Lower lobe of right lung (tissue), 2 donors: ENCODE results near the gene GAS7. TPM values are rescaled to one million over a fixed set of nuclear protein-coding genes. Genes with fewer than 3 reads are reported as not detected.

Experiments used
- ATAC-seq, 2 donors: fragments of 200-7000 bp; cut with Tn5 transposase; one replicate each; pipeline ENCODE4 v1.9.1; 2020 to 2022; ENCODE audit warnings: mild to moderate bottlenecking in 2 of 2, moderate library complexity in 2 of 2
- DNase-seq: peaks from one replicate; pipeline ENCODE4 v3.0.0-alpha.2; 2020
- H3K27ac ChIP-seq: fragments of 200-600 bp; one replicate; pipeline ENCODE4 v1.8.0; 2022
- H3K27me3 ChIP-seq: fragments of 200-600 bp; one replicate; pipeline ENCODE4 v1.8.0; 2022; ENCODE audit warnings: low read depth
- H3K36me3 ChIP-seq: fragments of 200-600 bp; one replicate; pipeline ENCODE4 v1.8.0; 2022; ENCODE audit warnings: mild to moderate bottlenecking
- H3K4me1 ChIP-seq: fragments of 200-600 bp; one replicate; pipeline ENCODE4 v1.8.0; 2022
- H3K4me3 ChIP-seq: fragments of 200-600 bp; one replicate; pipeline ENCODE4 v1.8.0; 2022; ENCODE audit warnings: mild to moderate bottlenecking
- H3K9me3 ChIP-seq: fragments of 200-600 bp; one replicate; pipeline ENCODE4 v1.8.0; 2022
- intact Hi-C: fragments of 100-400 bp; cut with DNase I; formaldehyde crosslinking; loops from one replicate; pipeline ENCODE4 v1.11.0; 2022
- total RNA-seq: library from RNA; stranded (reverse); fragmentation: NEBNext Ultra II Directional; extraction: Animal tissue kit (Norgen Biotek cat#: 25700); gene quantifications from one replicate; pipeline ENCODE4 v1.2.1, GENCODE V29; 2021
- TF ChIP-seq, protein P1 (sequence below): fragments of 200-600 bp; IDR thresholded peaks from one replicate; pipeline ENCODE4 v1.8.0; 2022; ENCODE audit warnings: antibody characterized with exemption, mild to moderate bottlenecking
- donor health status: DM: no; HTN: yes; CAD: no; lungs with severe emphysema.

GAS7 gene
- total RNA-seq, 1 donor from 2014 or later: 54.1 TPM

DNA sequence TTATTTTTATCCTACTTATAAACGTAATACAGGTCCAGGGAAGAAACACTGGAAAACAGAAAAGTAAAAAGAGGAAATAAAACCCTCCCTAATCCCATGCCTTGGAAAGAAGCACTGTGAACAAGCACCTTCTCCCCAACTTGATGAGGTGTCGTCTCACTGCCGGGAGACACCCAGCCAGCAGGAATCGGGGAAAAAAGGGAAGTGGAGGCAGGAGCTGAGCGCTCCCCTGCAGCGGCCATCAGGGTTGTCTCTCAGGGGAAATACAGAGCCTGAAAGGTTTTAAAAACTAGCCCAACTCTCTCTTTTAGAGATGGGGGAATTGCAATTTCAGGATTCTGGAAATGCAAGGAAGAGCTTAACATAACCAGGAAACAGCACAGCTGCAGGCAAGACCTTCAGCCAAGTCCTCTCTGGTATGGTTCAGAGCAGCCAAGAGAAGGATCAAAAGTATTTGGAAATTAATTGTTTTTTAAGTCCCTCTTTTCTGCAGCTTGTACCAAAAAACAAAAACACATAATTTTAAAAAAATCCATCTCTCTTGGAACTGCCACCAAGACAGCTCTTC lies 197.0 kb downstream of the GAS7 start:
- H3K4me3 ChIP-seq: no peak overlapping the region
- H3K36me3 ChIP-seq: no peaks in the 10 kb centered on the region
- TF ChIP-seq, protein P1, sequence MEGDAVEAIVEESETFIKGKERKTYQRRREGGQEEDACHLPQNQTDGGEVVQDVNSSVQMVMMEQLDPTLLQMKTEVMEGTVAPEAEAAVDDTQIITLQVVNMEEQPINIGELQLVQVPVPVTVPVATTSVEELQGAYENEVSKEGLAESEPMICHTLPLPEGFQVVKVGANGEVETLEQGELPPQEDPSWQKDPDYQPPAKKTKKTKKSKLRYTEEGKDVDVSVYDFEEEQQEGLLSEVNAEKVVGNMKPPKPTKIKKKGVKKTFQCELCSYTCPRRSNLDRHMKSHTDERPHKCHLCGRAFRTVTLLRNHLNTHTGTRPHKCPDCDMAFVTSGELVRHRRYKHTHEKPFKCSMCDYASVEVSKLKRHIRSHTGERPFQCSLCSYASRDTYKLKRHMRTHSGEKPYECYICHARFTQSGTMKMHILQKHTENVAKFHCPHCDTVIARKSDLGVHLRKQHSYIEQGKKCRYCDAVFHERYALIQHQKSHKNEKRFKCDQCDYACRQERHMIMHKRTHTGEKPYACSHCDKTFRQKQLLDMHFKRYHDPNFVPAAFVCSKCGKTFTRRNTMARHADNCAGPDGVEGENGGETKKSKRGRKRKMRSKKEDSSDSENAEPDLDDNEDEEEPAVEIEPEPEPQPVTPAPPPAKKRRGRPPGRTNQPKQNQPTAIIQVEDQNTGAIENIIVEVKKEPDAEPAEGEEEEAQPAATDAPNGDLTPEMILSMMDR: no peak
- no peaks in the 10 kb centered on the region for H3K9me3 ChIP-seq
- intact Hi-C loops: no loop called here
- H3K27me3 ChIP-seq: no peaks in the 10 kb centered on the region
- H3K27ac ChIP-seq: no peak overlapping the region
- peaks cover 4% of the 10 kb centered on the region for H3K4me1 ChIP-seq
- no peak for ATAC-seq
- no peak for DNase-seq

DNA sequence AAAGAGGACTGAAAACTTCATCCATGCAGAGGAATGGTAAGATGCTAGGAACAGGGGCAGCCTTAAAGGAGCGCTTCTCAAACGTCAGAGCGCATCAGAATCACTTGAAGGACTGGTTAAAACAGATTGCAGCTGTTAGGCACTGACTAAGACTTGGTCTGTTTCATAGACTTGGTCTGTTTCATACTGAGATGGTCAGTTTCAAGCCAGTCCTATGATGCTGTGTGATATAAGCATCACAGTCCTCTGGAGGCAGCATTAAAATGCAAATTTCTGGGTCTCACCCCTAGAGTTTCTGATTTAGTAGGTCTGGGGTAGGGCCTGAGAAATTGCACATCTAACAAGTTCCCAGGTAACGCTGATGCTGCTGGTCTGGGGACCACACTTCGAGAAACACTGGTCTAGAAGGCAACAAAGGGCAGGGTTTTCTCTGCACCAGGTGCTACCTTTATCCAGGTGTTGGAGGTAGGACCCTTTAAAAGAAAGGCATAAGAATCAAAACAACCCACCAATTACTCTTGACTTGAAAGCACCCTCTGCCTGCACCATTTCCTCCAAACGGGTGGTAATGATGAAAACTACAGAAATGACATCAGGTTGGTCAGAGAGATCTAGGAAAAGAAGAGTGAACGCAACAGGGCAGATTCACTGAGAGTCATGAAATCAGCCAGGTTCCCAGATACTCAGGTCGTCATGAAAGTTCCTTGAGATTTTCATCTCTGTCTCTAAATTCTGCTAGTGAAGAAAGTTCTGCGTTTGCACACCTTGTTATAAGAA lies 198.3 kb downstream of the GAS7 start:
- Histone ChIP-seq H3K4me1 (peaks cover 4% of the 10 kb centered on the region), H3K4me3 (no peak overlapping the region), H3K9me3 (no peaks in the 10 kb centered on the region), H3K27me3 (no peaks in the 10 kb centered on the region), H3K27ac (no peak overlapping the region), H3K36me3 (no peaks in the 10 kb centered on the region)
- DNase-seq (no peak), ATAC-seq (no peak)
- intact Hi-C loops: no loop called here
- TF ChIP-seq, protein P1: no peak

DNA sequence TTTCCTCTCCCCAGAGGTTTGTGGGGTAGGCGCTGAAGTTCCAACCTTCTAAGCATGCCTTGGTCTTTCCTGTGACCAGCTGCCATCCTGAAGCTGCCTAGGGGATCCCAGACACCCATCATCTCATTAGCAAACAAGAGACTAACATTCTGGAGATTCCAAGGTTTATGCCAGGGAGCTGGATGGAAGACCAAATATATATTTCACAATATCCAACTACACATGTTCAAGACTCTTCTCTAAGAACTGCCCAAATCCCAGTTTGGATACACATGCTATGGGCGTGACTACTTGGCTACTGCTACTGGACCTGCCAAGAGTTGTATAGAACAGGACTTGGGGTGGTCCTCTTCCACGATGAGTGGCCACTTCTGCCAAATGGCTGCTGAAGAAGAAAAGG lies 200.3 kb downstream of the GAS7 start:
- Histone ChIP-seq H3K36me3 (no peaks in the 10 kb centered on the region), H3K9me3 (no peaks in the 10 kb centered on the region), H3K27ac (no peak overlapping the region), H3K27me3 (no peaks in the 10 kb centered on the region), H3K4me3 (no peak overlapping the region), H3K4me1 (peaks cover 4% of the 10 kb centered on the region)
- intact Hi-C loops: no loop called here
- ATAC-seq (no peak), DNase-seq (no peak)
- TF ChIP-seq, protein P1: no peak

DNA sequence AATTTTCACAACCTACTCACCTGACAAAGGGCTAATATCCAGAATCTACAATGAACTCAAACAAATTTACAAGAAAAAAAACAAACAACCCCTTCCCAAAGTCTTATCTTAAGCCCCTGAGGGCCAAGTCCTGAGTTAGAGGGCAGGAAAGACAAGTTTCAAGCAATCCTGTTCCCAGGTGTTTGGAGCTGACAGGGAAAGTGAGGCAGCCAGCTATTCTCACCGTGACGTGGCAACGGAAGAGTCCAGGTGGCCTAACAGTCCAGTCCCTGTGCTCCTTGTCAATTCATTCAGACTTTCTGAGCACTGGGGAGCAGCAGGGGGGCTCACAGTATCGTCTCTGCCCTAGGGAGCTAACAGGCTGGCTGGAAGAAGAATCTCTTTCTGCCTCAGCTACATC lies 203.6 kb downstream of the GAS7 start:
- no peak overlapping the region for H3K4me3 ChIP-seq
- TF ChIP-seq, protein P1: no peak
- no peak for DNase-seq
- ATAC-seq: no peak
- H3K27me3 ChIP-seq: no peaks in the 10 kb centered on the region
- no peaks in the 10 kb centered on the region for H3K4me1 ChIP-seq
- H3K36me3 ChIP-seq: no peaks in the 10 kb centered on the region
- intact Hi-C loops: no loop called here
- H3K9me3 ChIP-seq: no peaks in the 10 kb centered on the region
- no peak overlapping the region for H3K27ac ChIP-seq

DNA sequence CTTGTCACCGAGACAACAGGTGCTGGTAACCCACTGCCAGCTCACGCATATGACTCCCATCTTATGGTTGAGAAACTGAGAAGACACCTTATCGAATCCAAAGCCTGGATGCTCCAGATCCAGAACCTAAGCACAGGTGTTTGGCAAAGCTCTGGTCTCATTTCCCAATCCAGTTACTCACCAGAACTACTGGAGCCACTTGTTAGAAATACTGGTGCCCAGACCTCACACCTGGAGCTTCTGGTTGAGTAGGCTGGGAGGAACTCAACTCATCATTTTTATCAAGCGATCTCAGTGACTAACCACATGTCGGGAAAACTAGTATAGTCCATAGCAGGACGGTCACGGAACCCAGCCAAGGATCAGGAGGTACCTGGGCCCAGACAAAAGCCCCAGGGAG lies 206.6 kb downstream of the GAS7 start:
- Histone ChIP-seq H3K27me3 (no peaks in the 10 kb centered on the region), H3K4me1 (peaks cover 12% of the 10 kb centered on the region), H3K36me3 (no peaks in the 10 kb centered on the region), H3K9me3 (no peaks in the 10 kb centered on the region), H3K4me3 (no peak overlapping the region), H3K27ac (no peak overlapping the region)
- TF ChIP-seq, protein P1: no peak
- DNase-seq (no peak), ATAC-seq (no peak)
- intact Hi-C loops: no loop called here
